ENCODE data around the gene TUBA4B. TPM values are rescaled to one million over a fixed set of nuclear protein-coding genes. Genes with fewer than 3 reads are reported as not detected.

Gene TUBA4B
- total and polyA plus RNA-seq, 4 experiments from 2014 or later: not detected

- no peaks in the 10 kb centered on the region for H3K9me3 ChIP-seq (ENCODE audit: control insufficient read depth in 1 of 2, low read length in 2 of 2)
- no peaks in the 10 kb centered on the region for H3K27me3 ChIP-seq (ENCODE audit: insufficient read depth, low read length)
- H3K27me3 Mint-ChIP-seq: no peaks in the 10 kb centered on the region
- peaks cover 8 to 25% (median 19%) of the 10 kb centered on the region in 4 donors for H3K4me1 Mint-ChIP-seq
- H3K9me3 Mint-ChIP-seq: no peaks in the 10 kb centered on the region
- H3K27ac Mint-ChIP-seq: peak overlapping the region; percentile 74 to 96 (median 88)
- intact Hi-C loops (cut with micrococcal nuclease): loop anchor here (2.0 to 10.0 kb wide), 3 partner anchors 47 to 163 kb away; partner anchors contain the start of genes NHEJ1 and SLC23A3
- CTCF ChIA-PET (ENCODE audit: partially characterized antibody): interaction anchor here (1.0 to 14.5 kb wide), 7 partner anchors 9 to 76 kb away, joined by 3 to 253 read pairs (median 4); partner anchors contain the start of genes CNPPD1, GLB1L, NHEJ1 and RETREG2
- H3K36me3 Mint-ChIP-seq: peaks cover 10 to 29% of the 10 kb centered on the region in 2 donors
- H3K4me3 Mint-ChIP-seq: peak overlapping the region; percentile 81 to 93 (median 84)
- H3K27ac ChIP-seq (ENCODE audit: low read depth, low read length): peak overlapping the region; percentile 53
- peak overlapping the region; percentile 49 to 68 for H3K4me3 ChIP-seq (ENCODE audit: low read length in 2 of 2)
- POLR2A ChIA-PET (ENCODE audit: partially characterized antibody): interaction anchor here (0.7 to 15.3 kb wide), 14 partner anchors 10 to 77 kb away, joined by 3 to 424 read pairs (median 22); partner anchors contain the start of genes ANKZF1, ATG9A, CNPPD1 and DNAJB2
- peaks cover 29% of the 10 kb centered on the region for H3K36me3 ChIP-seq (ENCODE audit: insufficient read depth, low read length)
- peak in 3 of 5 donors; percentile 28 to 51 (median 37) for DNase-seq
- peaks cover 24% of the 10 kb centered on the region for H3K4me1 ChIP-seq (ENCODE audit: insufficient read depth, low read length)
These were observed 34.8 kb upstream of the TUBA4B start for GRCh38 chr2:219218217-219218731.

DNA sequence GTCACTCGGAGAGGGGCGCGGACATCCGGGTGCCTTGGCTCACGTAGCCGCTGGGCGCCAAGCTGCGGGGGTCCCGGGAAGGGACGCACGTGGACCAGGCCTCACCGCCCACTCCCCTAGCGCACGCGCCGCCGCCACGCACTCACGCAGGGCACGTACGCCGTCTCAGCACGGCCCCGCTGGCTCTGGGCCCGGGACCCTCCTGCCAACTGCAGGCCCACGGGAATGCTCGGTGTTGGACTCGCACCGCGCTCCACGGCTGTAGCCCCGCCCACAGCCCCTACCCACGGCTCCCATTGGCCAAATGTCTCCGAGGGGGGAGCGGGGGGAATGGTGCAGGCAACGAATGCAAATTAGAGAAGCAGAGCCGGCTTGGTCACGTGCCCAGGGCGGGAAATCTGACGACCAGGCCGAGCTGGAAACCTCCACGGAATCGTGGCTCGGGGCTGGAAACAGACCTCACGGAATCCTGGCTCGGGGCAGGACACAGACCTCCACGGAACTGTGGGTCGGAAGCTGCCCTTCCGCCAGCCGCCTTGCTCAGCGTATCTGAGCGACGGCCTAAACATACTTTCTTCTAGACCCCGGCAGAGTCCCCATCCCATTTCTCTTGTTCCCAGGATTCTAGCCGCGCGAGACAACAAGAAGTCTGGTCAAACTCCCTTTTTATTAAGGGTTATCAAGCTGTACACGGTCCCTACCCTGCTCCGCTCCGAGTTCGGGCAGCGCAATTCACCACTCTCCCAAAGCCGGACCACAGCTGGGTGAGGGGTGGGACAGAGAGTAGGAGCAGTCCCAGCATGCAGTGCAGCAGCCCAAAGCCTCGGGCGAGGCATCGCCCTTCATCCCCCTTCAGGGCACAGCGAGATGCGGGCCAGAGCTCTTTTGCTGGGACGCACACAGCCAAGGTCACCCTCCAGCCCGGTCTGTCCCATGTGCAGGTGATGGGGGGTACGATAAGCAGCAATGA is 34.0 kb upstream of the TUBA4B start, which contains the start of gene ABCB6:
TSS of gene ABCB6 (minus strand) at position 227 of the 970 bp plus-strand sequence. CDS start 285 bp downstream, outside the sequence.
- intact Hi-C loops (cut with micrococcal nuclease): loop anchor here (1.0 to 10.0 kb wide), 4 partner anchors 10 to 164 kb away; partner anchors contain the start of genes ANKZF1, ATG9A, NHEJ1 and SLC23A3
- H3K27ac ChIP-seq (ENCODE audit: low read depth, low read length): peak within 1 kb of the TSS; percentile 53
- ChIA-PET CTCF (ENCODE audit: partially characterized antibody) (interaction anchor here (0.6 to 14.5 kb wide), 9 partner anchors 8 to 76 kb away, joined by 3 to 253 read pairs (median 3); partner anchors contain the start of genes CNPPD1, GLB1L, NHEJ1 and RETREG2), POLR2A (ENCODE audit: partially characterized antibody) (interaction anchor here (0.7 to 15.3 kb wide), 13 partner anchors 10 to 76 kb away, joined by 3 to 424 read pairs (median 28); partner anchors contain the start of genes ANKZF1, ATG9A, CNPPD1 and DNAJB2)
- H3K4me1 ChIP-seq (ENCODE audit: insufficient read depth, low read length): peaks cover 24% of the 10 kb centered on the region
- Mint-ChIP-seq H3K4me1 (peaks cover 8 to 25% (median 19%) of the 10 kb centered on the region in 4 donors), H3K4me3 (peak within 1 kb of the TSS; percentile 82 to 93 (median 84)), H3K9me3 (no peaks in the 10 kb centered on the region), H3K27me3 (no peaks in the 10 kb centered on the region), H3K36me3 (peaks cover 17 to 36% of the 10 kb centered on the region in 2 donors), H3K27ac (peak within 1 kb of the TSS; percentile 74 to 96 (median 88))
- H3K4me3 ChIP-seq (ENCODE audit: low read length in 2 of 2): peak within 1 kb of the TSS; percentile 49 to 68
- no peaks in the 10 kb centered on the region for H3K9me3 ChIP-seq (ENCODE audit: control insufficient read depth in 1 of 2, low read length in 2 of 2)
- peak; percentile 81 to 93 (median 83) for DNase-seq
- peaks cover 36% of the 10 kb centered on the region for H3K36me3 ChIP-seq (ENCODE audit: insufficient read depth, low read length)
- no peaks in the 10 kb centered on the region for H3K27me3 ChIP-seq (ENCODE audit: insufficient read depth, low read length)

DNA sequence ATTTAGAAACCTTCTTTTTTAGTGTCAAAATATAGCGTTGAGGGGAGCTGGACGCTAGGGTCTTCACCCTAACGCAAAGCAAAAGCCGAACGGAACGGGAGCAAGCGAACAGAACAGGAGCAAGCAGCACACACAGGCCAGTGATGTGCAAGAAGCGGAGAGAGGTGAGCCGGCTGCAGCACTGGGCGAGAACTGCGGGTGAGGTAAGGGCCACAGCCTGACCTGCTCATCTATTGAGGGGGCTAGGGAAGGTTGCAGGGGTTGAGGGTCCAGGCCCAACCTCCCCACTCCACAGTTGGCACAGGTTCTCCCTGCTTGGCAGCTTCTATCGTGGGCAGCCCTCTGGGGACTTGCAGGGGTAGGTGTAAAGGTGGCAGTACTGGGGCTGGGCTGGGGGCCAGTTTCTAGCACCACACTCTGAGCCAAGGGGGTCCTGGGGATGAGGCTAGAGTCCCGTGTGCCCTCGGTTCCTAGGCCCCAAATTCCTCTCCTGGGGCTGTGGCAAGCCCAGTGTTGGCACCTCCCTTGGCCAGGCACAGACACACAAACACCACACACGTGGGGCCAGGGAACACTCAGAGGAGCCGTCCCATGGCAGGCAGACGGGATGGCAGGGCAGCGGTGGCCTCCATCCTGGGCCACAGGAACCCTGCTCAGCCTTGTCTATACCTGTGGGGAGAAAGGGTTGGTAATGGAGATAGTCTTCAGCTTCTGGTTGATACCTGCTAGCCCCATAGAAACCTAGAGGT is 33.1 kb upstream of the TUBA4B start:
- peaks cover 46% of the 10 kb centered on the region for H3K36me3 ChIP-seq (ENCODE audit: insufficient read depth, low read length)
- H3K4me1 Mint-ChIP-seq: peaks cover 9 to 27% (median 19%) of the 10 kb centered on the region in 4 donors
- intact Hi-C loops (cut with micrococcal nuclease): loop anchor here (1.0 to 10.0 kb wide), 4 partner anchors 9 to 165 kb away; partner anchors contain the start of genes ANKZF1, ATG9A, NHEJ1 and SLC23A3
- H3K27ac Mint-ChIP-seq: peak overlapping the region in 4 of 7 donors; percentile 47 to 80 (median 60)
- peaks cover 0 to 2% (median 0%) of the 10 kb centered on the region in 8 donors for H3K9me3 Mint-ChIP-seq
- no peaks in the 10 kb centered on the region for H3K27me3 Mint-ChIP-seq
- DNase-seq: no peak
- H3K4me1 ChIP-seq (ENCODE audit: insufficient read depth, low read length): peaks cover 24% of the 10 kb centered on the region
- ChIA-PET CTCF (ENCODE audit: partially characterized antibody) (interaction anchor here (1.0 to 14.5 kb wide), 6 partner anchors 46 to 75 kb away, joined by 3 to 253 read pairs (median 4); partner anchors contain the start of genes CNPPD1, NHEJ1, RETREG2 and SLC23A3), POLR2A (ENCODE audit: partially characterized antibody) (interaction anchor here (0.6 to 15.3 kb wide), 8 partner anchors 9 to 558 kb away, joined by 3 to 424 read pairs (median 56); partner anchors contain the start of genes ANKZF1, ATG9A, CNPPD1 and DNAJB2)
- no peaks in the 10 kb centered on the region for H3K9me3 ChIP-seq (ENCODE audit: control insufficient read depth in 1 of 2, low read length in 2 of 2)
- H3K36me3 Mint-ChIP-seq: peaks cover 24 to 46% of the 10 kb centered on the region in 2 donors
- peak overlapping the region in 7 of 8 donors; percentile 30 to 85 (median 46) for H3K4me3 Mint-ChIP-seq
- no peaks in the 10 kb centered on the region for H3K27me3 ChIP-seq (ENCODE audit: insufficient read depth, low read length)
- H3K27ac ChIP-seq (ENCODE audit: low read depth, low read length): no peak overlapping the region
- no peak overlapping the region for H3K4me3 ChIP-seq (ENCODE audit: low read length in 2 of 2)

- Histone ChIP-seq H3K9me3 (ENCODE audit: control insufficient read depth in 1 of 2, low read length in 2 of 2) (no peaks in the 10 kb centered on the region), H3K27me3 (ENCODE audit: insufficient read depth, low read length) (no peaks in the 10 kb centered on the region), H3K27ac (ENCODE audit: low read depth, low read length) (no peak overlapping the region), H3K36me3 (ENCODE audit: insufficient read depth, low read length) (peaks cover 55% of the 10 kb centered on the region), H3K4me3 (ENCODE audit: low read length in 2 of 2) (no peak overlapping the region), H3K4me1 (ENCODE audit: insufficient read depth, low read length) (peaks cover 24% of the 10 kb centered on the region)
- Mint-ChIP-seq H3K27ac (peak overlapping the region in 1 of 7 donors; percentile 60), H3K9me3 (peaks cover 0 to 2% (median 0%) of the 10 kb centered on the region in 8 donors), H3K27me3 (no peaks in the 10 kb centered on the region), H3K4me1 (peaks cover 11 to 34% (median 22%) of the 10 kb centered on the region in 4 donors), H3K4me3 (peak overlapping the region in 2 of 8 donors; percentile 43 to 46), H3K36me3 (peaks cover 30 to 53% of the 10 kb centered on the region in 2 donors)
- ChIA-PET POLR2A (ENCODE audit: partially characterized antibody) (interaction anchor here (0.6 to 6.9 kb wide), 7 partner anchors 8 to 559 kb away, joined by 3 to 98 read pairs (median 7); partner anchors contain the start of genes ANKZF1, ATG9A, GLB1L and STK16), CTCF (ENCODE audit: partially characterized antibody) (interaction anchor here (1.0 to 12.2 kb wide), 4 partner anchors 9 to 74 kb away, joined by 3 to 186 read pairs (median 6); partner anchors contain the start of gene NHEJ1)
- intact Hi-C loops (cut with micrococcal nuclease): no loop called here
- no peak for DNase-seq
These were observed 32.2 kb upstream of the TUBA4B start for GRCh38 chr2:219220652-219221402.

DNA sequence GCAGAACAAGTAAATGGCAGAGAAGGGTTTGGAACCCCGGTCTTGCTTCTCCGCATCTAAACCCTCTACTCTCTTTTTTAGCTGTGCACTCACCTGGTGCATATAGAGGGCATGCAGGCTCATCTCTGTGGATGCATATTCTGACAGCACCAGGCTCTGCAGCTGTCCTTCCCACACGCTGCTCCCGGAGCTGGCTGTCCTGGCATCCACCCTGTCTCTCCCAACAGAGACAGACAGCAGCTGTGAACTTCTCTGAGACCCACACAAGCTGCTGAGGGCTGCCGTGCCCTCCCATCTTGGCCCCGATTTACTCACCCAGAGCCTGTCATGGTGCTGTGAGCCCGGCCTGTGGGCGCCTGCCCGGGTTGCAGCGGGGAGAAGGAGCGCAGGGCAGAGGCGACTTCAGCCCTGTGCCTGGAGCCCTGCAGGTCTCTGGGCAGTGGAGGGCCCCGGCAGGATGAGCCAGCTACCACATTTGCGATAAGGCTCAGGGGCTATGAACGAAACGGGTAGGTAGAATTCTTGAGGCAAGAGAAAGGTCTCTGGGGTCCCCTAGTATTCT is 31.0 kb upstream of the TUBA4B start:
- Mint-ChIP-seq H3K4me3 (no peak overlapping the region), H3K27ac (no peak overlapping the region), H3K36me3 (peaks cover 34 to 59% of the 10 kb centered on the region in 2 donors), H3K27me3 (no peaks in the 10 kb centered on the region), H3K4me1 (peaks cover 15 to 40% (median 24%) of the 10 kb centered on the region in 4 donors), H3K9me3 (peaks cover 0 to 2% (median 0%) of the 10 kb centered on the region in 8 donors)
- peaks cover 28% of the 10 kb centered on the region for H3K4me1 ChIP-seq (ENCODE audit: insufficient read depth, low read length)
- no peak overlapping the region for H3K4me3 ChIP-seq (ENCODE audit: low read length in 2 of 2)
- DNase-seq: no peak
- intact Hi-C loops (cut with micrococcal nuclease): no loop called here
- H3K27ac ChIP-seq (ENCODE audit: low read depth, low read length): no peak overlapping the region
- ChIA-PET CTCF (ENCODE audit: partially characterized antibody) (interaction anchor here (1.0 kb wide), 1 partner anchor 77 kb away, joined by 3 read pairs; no protein-coding TSS in a partner anchor), POLR2A (ENCODE audit: partially characterized antibody) (interaction anchor here (0.6 to 6.9 kb wide), 6 partner anchors 8 to 45 kb away, joined by 3 to 80 read pairs (median 4); partner anchors contain the start of genes ANKZF1, ATG9A, CNPPD1 and TUBA4A)
- H3K9me3 ChIP-seq (ENCODE audit: control insufficient read depth in 1 of 2, low read length in 2 of 2): no peaks in the 10 kb centered on the region
- H3K36me3 ChIP-seq (ENCODE audit: insufficient read depth, low read length): peaks cover 63% of the 10 kb centered on the region
- no peaks in the 10 kb centered on the region for H3K27me3 ChIP-seq (ENCODE audit: insufficient read depth, low read length)
